ENCODE data around the gene TEKT5.

DNA sequence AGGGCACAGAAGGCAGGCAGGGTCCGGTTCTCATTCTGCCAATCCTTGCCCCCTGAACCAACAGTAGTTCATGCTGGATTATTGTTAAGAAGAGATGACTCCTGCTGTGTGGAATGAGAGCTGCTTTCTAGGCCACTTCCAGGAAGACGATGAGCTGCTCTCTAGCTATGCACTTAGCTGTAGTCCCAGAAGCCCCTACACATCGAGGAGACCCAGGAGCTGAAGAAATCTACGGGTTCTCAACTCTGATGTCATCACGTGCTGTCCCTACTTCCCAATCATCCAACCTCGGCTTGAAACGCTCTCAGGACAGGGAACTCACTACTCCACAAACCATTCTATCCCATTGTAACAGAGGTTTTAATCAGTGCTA is 85.3 kb downstream of the TEKT5 start:
- TF ChIP-seq, protein P1, sequence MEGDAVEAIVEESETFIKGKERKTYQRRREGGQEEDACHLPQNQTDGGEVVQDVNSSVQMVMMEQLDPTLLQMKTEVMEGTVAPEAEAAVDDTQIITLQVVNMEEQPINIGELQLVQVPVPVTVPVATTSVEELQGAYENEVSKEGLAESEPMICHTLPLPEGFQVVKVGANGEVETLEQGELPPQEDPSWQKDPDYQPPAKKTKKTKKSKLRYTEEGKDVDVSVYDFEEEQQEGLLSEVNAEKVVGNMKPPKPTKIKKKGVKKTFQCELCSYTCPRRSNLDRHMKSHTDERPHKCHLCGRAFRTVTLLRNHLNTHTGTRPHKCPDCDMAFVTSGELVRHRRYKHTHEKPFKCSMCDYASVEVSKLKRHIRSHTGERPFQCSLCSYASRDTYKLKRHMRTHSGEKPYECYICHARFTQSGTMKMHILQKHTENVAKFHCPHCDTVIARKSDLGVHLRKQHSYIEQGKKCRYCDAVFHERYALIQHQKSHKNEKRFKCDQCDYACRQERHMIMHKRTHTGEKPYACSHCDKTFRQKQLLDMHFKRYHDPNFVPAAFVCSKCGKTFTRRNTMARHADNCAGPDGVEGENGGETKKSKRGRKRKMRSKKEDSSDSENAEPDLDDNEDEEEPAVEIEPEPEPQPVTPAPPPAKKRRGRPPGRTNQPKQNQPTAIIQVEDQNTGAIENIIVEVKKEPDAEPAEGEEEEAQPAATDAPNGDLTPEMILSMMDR (IDR thresholded peaks at IDR 0.05; ENCODE audit: low read depth, low read length): no peak
- TF ChIP-seq EZH2phosphoT487 (IDR thresholded peaks at IDR 0.05; ENCODE audit: low read depth): no peak
